D721Med (cell line): Measurements from ENCODE around the gene PRDM4.

Experiments
- DNase-seq: peaks from one replicate; pipeline ENCODE4 v3.0.0; 2011; ENCODE audit warnings: low spot score; ENCODE audit not compliant: insufficient read length
- FAIRE-seq: peaks from 2 replicates; lab custom pipeline; 2011; peaks lifted over from hg19 to GRCh38; lab: Jason Lieb, UNC
- TF ChIP-seq, protein P1 (sequence below): IDR thresholded peaks from 2 replicates; pipeline ENCODE4 v1.5.1; 2012; ENCODE audit warnings: mild to moderate bottlenecking, control low read depth; ENCODE audit not compliant: insufficient read depth; ENCODE audit errors: missing control alignments

Gene PRDM4, protein sequence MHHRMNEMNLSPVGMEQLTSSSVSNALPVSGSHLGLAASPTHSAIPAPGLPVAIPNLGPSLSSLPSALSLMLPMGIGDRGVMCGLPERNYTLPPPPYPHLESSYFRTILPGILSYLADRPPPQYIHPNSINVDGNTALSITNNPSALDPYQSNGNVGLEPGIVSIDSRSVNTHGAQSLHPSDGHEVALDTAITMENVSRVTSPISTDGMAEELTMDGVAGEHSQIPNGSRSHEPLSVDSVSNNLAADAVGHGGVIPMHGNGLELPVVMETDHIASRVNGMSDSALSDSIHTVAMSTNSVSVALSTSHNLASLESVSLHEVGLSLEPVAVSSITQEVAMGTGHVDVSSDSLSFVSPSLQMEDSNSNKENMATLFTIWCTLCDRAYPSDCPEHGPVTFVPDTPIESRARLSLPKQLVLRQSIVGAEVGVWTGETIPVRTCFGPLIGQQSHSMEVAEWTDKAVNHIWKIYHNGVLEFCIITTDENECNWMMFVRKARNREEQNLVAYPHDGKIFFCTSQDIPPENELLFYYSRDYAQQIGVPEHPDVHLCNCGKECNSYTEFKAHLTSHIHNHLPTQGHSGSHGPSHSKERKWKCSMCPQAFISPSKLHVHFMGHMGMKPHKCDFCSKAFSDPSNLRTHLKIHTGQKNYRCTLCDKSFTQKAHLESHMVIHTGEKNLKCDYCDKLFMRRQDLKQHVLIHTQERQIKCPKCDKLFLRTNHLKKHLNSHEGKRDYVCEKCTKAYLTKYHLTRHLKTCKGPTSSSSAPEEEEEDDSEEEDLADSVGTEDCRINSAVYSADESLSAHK

DNA sequence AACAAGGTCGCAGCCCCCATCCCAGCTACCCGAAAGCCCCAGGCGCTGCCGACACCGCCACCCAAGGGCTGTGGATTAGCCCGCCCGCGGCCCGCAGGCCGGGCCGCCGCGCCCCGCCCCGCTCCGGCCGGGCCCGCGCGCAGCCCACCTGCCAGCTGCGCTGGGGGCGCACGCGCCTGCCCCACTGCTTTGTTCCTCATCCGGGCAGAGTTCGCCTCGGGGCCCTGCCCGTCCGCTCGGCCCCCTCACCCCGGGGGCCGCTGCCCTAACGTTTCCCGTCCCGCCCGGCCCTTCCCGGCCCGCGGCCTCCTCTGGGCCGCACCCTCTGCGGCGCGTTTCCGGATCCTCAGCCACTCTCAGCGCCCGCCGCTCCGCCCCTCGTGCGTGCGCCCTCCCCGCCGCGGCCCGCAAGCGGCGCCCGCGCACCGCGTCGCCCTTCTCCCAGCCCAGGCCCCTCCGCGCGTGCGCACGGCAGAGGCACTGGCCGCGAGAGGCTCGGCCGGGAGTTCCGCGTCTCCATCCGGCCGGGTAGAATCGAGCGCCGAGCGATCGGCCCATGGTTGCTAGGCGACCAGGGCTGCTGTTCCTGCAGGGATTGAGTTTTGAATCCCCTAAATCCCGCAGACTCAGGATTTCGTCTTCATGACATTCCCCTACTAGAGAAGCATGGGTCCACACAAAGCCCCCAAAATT, at the start of gene PRDM4:
PRDM4 (minus strand) TSS at position 329 of the 693 bp plus-strand sequence. CDS start 622 bp downstream, outside the sequence.
- FAIRE-seq = no peak
- TF ChIP-seq, protein P1, sequence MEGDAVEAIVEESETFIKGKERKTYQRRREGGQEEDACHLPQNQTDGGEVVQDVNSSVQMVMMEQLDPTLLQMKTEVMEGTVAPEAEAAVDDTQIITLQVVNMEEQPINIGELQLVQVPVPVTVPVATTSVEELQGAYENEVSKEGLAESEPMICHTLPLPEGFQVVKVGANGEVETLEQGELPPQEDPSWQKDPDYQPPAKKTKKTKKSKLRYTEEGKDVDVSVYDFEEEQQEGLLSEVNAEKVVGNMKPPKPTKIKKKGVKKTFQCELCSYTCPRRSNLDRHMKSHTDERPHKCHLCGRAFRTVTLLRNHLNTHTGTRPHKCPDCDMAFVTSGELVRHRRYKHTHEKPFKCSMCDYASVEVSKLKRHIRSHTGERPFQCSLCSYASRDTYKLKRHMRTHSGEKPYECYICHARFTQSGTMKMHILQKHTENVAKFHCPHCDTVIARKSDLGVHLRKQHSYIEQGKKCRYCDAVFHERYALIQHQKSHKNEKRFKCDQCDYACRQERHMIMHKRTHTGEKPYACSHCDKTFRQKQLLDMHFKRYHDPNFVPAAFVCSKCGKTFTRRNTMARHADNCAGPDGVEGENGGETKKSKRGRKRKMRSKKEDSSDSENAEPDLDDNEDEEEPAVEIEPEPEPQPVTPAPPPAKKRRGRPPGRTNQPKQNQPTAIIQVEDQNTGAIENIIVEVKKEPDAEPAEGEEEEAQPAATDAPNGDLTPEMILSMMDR = peak; percentile 55
- DNase-seq = peak; percentile 80

DNA sequence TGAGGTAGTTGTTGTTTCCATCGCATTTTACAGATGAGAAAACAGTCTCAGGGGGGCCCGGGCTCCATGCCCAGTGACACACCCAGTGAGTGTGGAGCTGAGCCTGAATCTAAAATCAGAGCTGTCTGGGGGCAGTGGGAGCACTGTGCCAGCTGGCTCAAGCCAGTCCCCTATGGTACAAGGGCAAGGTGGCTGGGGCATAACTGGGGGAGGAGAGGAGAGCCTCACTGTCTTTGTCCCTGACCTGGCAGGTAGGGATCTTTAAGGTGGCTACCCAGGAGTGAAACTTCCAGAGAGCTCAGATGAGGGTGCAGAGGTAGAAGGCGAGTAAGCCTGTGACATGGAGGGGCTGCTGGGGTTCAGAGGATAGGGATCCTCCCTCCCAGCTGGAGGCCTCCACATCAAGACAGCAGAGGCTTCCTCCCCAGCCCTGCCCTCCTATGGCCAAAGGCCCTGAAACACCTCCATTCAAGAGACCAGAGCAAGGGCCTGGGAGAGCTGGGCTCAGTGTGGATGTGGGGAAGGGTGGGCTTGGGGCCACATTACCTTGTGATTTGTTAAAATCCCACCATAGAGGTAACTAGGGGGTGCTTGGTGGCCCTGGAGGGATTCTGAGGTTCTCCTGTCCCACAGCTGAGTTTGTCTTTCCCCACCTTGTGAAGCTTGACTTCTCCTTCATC, 46.7 kb upstream of the PRDM4 start:
- DNase-seq (no peak), FAIRE-seq (no peak)
- TF ChIP-seq, protein P1 = no peak

DNA sequence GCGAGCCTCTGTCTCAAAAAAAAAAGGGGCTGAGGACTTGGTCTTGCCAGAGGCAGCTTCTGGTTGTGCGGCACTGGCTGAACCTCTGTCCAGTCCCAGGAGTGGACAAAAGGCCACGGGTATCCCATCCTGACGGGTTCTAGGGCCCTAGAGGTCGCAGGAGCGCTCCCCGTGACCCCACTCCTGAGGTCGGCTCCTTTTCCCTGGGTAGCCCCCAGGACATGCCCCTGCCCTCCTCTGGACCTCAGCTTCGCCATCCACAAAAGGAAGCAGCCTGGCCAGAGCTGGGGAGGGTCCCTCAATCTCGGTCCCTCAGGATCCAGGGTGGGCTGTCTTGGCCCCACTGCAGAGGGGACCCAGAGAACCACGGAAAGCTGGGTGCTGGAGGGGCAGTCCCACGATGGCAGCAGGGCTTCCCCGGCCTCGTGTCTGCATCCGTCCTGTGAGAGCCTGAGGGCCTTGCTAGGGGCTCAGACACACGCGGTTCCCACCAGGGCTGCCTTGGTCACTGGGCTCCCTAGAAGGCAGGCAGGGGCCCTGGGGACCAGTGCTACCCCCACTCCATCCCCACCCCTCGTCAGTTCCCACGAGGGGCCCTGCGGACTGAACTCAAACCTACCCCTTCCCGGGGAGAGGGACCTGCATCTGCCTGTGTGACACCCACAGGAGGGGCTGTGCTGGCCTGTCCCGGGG, 44.7 kb upstream of the PRDM4 start:
- DNase-seq = no peak
- no peak for FAIRE-seq
- TF ChIP-seq, protein P1 = no peak

DNA sequence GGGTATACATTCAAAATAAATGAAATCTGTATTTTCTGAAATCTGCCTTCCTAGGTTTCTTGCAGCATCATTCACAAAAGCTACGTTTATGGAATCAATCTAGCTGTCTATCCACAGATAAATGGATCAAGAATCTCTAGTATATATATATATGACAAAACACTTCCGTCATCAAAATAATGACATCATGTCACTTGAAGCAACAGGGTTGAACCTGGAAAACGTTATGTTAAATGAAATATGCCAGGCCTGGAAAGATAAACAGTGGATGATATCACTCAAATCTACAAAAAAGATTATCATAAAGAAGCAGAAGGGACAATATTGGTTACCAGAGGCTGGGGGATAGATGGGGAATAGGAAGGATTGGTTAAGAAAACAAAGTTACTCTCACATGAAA, 42.2 kb upstream of the PRDM4 start:
- DNase-seq (no peak), FAIRE-seq (no peak)
- TF ChIP-seq, protein P1 = no peak

DNA sequence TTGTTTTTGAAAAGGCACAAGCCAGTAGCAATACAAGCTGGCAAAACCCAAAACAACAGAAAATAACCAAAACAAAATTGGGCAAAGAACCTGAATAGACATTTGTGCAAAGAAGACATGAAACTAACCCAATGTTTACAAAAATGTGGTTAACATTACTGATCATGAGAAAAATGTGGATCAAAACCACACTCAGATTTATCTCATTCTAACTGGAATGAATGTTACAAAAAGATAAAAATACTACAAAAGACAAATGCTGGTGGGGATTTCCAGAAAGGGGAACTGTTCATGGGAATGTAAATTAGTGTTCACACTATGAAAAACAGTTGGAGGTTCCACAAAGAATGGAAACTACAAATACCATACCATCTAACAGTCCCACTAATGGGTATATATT, 40.2 kb upstream of the PRDM4 start:
- TF ChIP-seq, protein P1 = no peak
- FAIRE-seq (no peak), DNase-seq (no peak)

DNA sequence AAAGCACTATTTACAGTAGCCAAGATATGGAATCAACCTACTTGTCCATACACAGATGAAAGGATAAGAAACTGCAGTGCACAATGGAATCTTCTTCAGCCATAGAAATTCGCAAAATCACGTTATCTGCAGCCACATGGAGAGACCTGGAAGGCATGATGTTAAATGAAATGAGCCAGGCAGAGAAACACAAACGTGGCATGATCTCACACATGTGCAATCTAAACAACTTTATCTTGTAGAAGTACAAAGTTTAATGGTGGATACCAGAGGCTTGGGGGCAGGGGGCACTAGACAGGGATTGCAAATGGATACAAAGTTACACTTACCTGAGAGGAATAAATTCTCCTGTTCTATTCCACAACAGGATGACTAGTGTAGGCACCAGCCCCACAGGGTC, 37.6 kb upstream of the PRDM4 start:
- DNase-seq (no peak), FAIRE-seq (no peak)
- TF ChIP-seq, protein P1 = no peak
